Calu3 (cell line): ENCODE measurements around the gene AHNAK. TPM values are rescaled to one million over a fixed set of nuclear protein-coding genes. Genes with fewer than 3 reads are reported as not detected.

Experiments
- BruUV-seq: library from RNA; stranded (reverse); fragments of 400-500 nt; replicated peaks from 2 replicates; lab custom pipeline; 2021; lab: Mats Ljungman, UMichigan
- CTCF ChIA-PET: fragments of 300-600 bp; sonication (Branson Sonifier 250); formaldehyde crosslinking; loops from one replicate; lab custom pipeline; 2022; ENCODE audit warnings: antibody characterized with exemption; lab: Charles Lee
- DNase-seq: peaks from one replicate; pipeline ENCODE4 v3.0.0; 2022
- H3K27ac Mint-ChIP-seq: one replicate; pipeline ENCODE4 v1.8.0; 2022; ENCODE audit warnings: mixed read lengths; ENCODE audit not compliant: unreplicated experiment
- H3K27me3 Mint-ChIP-seq: one replicate; pipeline ENCODE4 v1.8.0; 2022; ENCODE audit warnings: mixed read lengths; ENCODE audit not compliant: unreplicated experiment
- H3K36me3 Mint-ChIP-seq: one replicate; pipeline ENCODE4 v1.8.0; 2022; ENCODE audit warnings: mild to moderate bottlenecking, moderate library complexity, mixed read lengths; ENCODE audit not compliant: insufficient read depth, unreplicated experiment
- H3K4me1 Mint-ChIP-seq: one replicate; pipeline ENCODE4 v1.8.0; 2022; ENCODE audit warnings: mild to moderate bottlenecking, low read depth, mixed read lengths; ENCODE audit not compliant: unreplicated experiment
- H3K4me3 Mint-ChIP-seq: one replicate; pipeline ENCODE4 v1.8.0; 2022; ENCODE audit warnings: mild to moderate bottlenecking, low read depth, moderate library complexity, mixed read lengths; ENCODE audit not compliant: unreplicated experiment
- H3K9me3 Mint-ChIP-seq: one replicate; pipeline ENCODE4 v1.8.0; 2022; ENCODE audit warnings: low read depth, mixed read lengths; ENCODE audit not compliant: unreplicated experiment
- CTCF ChIP-seq: fragments of 200-600 bp; IDR thresholded peaks from one replicate; pipeline ENCODE4 v1.8.0; 2022; ENCODE audit warnings: antibody characterized with exemption; ENCODE audit not compliant: unreplicated experiment
- intact Hi-C: fragments of 100-400 bp; cut with micrococcal nuclease; formaldehyde crosslinking; loops from one replicate; pipeline ENCODE4 v1.10.0; 2022; ENCODE audit not compliant: unreplicated experiment
- total RNA-seq: library from RNA; stranded (reverse); gene quantifications from 2 replicates; pipeline ENCODE4 v1.2.3, GENCODE V29; 2022

AHNAK gene
- total RNA-seq, 1 experiment from 2014 or later: 246 TPM

- Mint-ChIP-seq H3K27me3 (no peaks in the 10 kb centered on the region), H3K36me3 (no peaks in the 10 kb centered on the region), H3K27ac (no peak overlapping the region), H3K4me1 (no peaks in the 10 kb centered on the region), H3K4me3 (no peak overlapping the region), H3K9me3 (no peaks in the 10 kb centered on the region)
- no peak for TF ChIP-seq CTCF
- CTCF ChIA-PET: interaction anchor here (0.6 to 1.1 kb wide), 5 partner anchors 12 to 181 kb away, joined by 3 to 6 read pairs (median 4); no protein-coding TSS in a partner anchor
- intact Hi-C loops: loop anchor here (5.0 kb wide), 2 partner anchors 39 to 149 kb away; no protein-coding TSS in a partner anchor
- DNase-seq: peak; percentile 38
- no TSS peak for BruUV-seq
These were observed 153.5 kb downstream of the AHNAK start for GRCh38 chr11:62393061-62393611.

- Mint-ChIP-seq H3K27ac (no peak overlapping the region), H3K4me3 (no peak overlapping the region), H3K4me1 (no peaks in the 10 kb centered on the region), H3K27me3 (no peaks in the 10 kb centered on the region), H3K9me3 (no peaks in the 10 kb centered on the region), H3K36me3 (no peaks in the 10 kb centered on the region)
- CTCF ChIA-PET: interaction anchor here (1.0 to 1.1 kb wide), 2 partner anchors 32 to 72 kb away, joined by 3 to 4 read pairs; no protein-coding TSS in a partner anchor
- TF ChIP-seq CTCF: no peak
- intact Hi-C loops: loop anchor here (5.0 kb wide), 2 partner anchors 40 to 150 kb away; no protein-coding TSS in a partner anchor
- TSS peak; percentile 74 for BruUV-seq
- DNase-seq: no peak
These were observed 154.1 kb downstream of the AHNAK start for GRCh38 chr11:62392506-62392905.

GRCh38 chr11:62391642-62392425 lies 154.8 kb downstream of the AHNAK start:
- Mint-ChIP-seq H3K4me3 (no peak overlapping the region), H3K36me3 (no peaks in the 10 kb centered on the region), H3K27ac (no peak overlapping the region), H3K4me1 (no peaks in the 10 kb centered on the region), H3K27me3 (no peaks in the 10 kb centered on the region), H3K9me3 (no peaks in the 10 kb centered on the region)
- intact Hi-C loops: loop anchor here (5.0 kb wide), 2 partner anchors 40 to 150 kb away; no protein-coding TSS in a partner anchor
- CTCF ChIA-PET: no interaction called here
- no peak for DNase-seq
- no peak for TF ChIP-seq CTCF
- no TSS peak for BruUV-seq

- H3K9me3 Mint-ChIP-seq: no peaks in the 10 kb centered on the region
- no peak for TF ChIP-seq CTCF
- H3K4me3 Mint-ChIP-seq: no peak overlapping the region
- CTCF ChIA-PET: no interaction called here
- DNase-seq: no peak
- H3K27me3 Mint-ChIP-seq: no peaks in the 10 kb centered on the region
- H3K4me1 Mint-ChIP-seq: no peaks in the 10 kb centered on the region
- no peaks in the 10 kb centered on the region for H3K36me3 Mint-ChIP-seq
- no TSS peak for BruUV-seq
- intact Hi-C loops: loop anchor here (5.0 kb wide), 2 partner anchors 42 to 152 kb away; no protein-coding TSS in a partner anchor
- no peak overlapping the region for H3K27ac Mint-ChIP-seq
These were observed 155.9 kb downstream of the AHNAK start for GRCh38 chr11:62390722-62391121.
